Activated CD8-positive, alpha-beta T cell treated with anti-CD3 and anti-CD28 coated beads for 36 hours (primary cell): Measurements from ENCODE around the gene WNT3. TPM values are rescaled to one million over a fixed set of nuclear protein-coding genes. Genes with fewer than 3 reads are reported as not detected.
"Not testable (repeated sequence)": the region's sequence is repeated elsewhere in the genome, so short reads cannot be mapped to it uniquely, and the experiment has no call there.

Experiments
- ATAC-seq: fragments of 200-7000 bp; cut with Tn5 transposase; one replicate; pipeline ENCODE4 v1.10.0; 2021; ENCODE audit warnings: mild to moderate bottlenecking, moderate library complexity
- CTCF ChIA-PET: fragments of 350-600 bp; sonication (Branson Sonifier 250); formaldehyde crosslinking; loops from one replicate; lab custom pipeline; 2021; ENCODE audit warnings: antibody characterized with exemption; lab: Charles Lee
- POLR2A ChIA-PET: fragments of 350-600 bp; sonication (Branson Sonifier 250); formaldehyde crosslinking; loops from one replicate; lab custom pipeline; 2021; ENCODE audit warnings: antibody characterized with exemption; lab: Charles Lee
- DNase-seq: peaks from one replicate; pipeline ENCODE4 v3.0.0-alpha.2; 2020
- H3K27ac Mint-ChIP-seq: one replicate; pipeline ENCODE4 v1.8.0; 2021; ENCODE audit warnings: mild to moderate bottlenecking, mixed read lengths
- H3K27me3 Mint-ChIP-seq: one replicate; pipeline ENCODE4 v1.8.0; 2021; ENCODE audit warnings: mixed read lengths
- H3K36me3 Mint-ChIP-seq: one replicate; pipeline ENCODE4 v1.8.0; 2021; ENCODE audit warnings: low read depth, mixed read lengths
- H3K4me1 Mint-ChIP-seq: one replicate; pipeline ENCODE4 v1.8.0; 2021; ENCODE audit warnings: low read depth, mixed read lengths
- H3K4me3 Mint-ChIP-seq: one replicate; pipeline ENCODE4 v1.8.0; 2021; ENCODE audit warnings: mild to moderate bottlenecking, moderate library complexity, mixed read lengths
- H3K9me3 Mint-ChIP-seq: one replicate; pipeline ENCODE4 v1.8.0; 2021; ENCODE audit warnings: mixed read lengths
- intact Hi-C: fragments of 100-400 bp; cut with micrococcal nuclease; formaldehyde crosslinking; loops from one replicate; pipeline ENCODE4 v1.10.0; 2022
- total RNA-seq, 2 experiments: library from RNA; stranded (reverse); gene quantifications; one replicate each; pipeline ENCODE4 v1.2.3, GENCODE V29; 2021
- TF ChIP-seq, protein P1 (sequence below): fragments of 200-600 bp; IDR thresholded peaks from one replicate; pipeline ENCODE4 v1.8.0; 2022; ENCODE audit warnings: antibody characterized with exemption, mild to moderate bottlenecking

WNT3 gene
- total RNA-seq, 2 experiments from 2014 or later, result 0.09 TPM; not detected in 1

DNA sequence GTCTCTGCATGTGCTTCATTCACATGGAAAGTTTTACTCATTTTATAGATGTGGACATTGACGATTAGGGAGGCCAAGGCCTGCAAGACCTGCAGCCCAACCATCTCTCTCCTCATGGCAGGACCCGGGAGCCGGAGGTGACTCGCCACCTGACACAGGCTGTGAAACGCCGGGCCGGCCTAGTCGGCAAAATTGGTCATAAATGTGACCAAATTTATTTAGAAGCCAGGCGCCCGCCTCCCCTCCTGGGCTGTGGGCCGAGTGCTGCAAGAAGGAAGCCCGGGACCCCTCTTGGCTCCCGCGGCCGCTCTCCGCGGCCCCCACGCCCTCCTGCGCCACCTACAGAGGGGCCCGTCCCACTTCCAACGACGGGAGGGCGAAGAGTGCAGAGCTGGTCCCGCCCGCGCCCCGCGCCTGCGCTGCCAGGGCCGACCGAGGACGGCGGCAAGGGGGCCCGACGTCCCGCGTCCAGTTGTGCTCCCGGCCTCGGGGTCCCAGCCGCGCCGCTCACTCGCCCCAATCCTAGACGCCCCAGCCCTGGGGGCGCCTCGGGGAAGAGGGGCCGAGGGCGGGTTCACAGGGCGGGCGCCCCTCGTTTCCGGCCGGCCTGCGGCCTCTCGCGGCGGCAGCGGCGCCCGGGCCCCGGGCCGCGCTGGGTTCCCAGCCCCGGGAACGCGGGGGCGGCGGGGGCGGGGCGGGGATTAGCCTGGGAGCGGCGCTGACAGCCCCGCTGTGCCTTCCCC lies 47.5 kb downstream of the WNT3 start:
- peak; percentile 43 for DNase-seq
- Mint-ChIP-seq H3K36me3 (no peaks in the 10 kb centered on the region), H3K27ac (no peak overlapping the region), H3K27me3 (peaks cover 32% of the 10 kb centered on the region), H3K4me1 (peaks cover 19% of the 10 kb centered on the region), H3K9me3 (no peaks in the 10 kb centered on the region), H3K4me3 (peak overlapping the region; percentile 53)
- ChIA-PET CTCF (no interaction called here), POLR2A (no interaction called here)
- intact Hi-C loops, result no loop called here
- TF ChIP-seq, protein P1, sequence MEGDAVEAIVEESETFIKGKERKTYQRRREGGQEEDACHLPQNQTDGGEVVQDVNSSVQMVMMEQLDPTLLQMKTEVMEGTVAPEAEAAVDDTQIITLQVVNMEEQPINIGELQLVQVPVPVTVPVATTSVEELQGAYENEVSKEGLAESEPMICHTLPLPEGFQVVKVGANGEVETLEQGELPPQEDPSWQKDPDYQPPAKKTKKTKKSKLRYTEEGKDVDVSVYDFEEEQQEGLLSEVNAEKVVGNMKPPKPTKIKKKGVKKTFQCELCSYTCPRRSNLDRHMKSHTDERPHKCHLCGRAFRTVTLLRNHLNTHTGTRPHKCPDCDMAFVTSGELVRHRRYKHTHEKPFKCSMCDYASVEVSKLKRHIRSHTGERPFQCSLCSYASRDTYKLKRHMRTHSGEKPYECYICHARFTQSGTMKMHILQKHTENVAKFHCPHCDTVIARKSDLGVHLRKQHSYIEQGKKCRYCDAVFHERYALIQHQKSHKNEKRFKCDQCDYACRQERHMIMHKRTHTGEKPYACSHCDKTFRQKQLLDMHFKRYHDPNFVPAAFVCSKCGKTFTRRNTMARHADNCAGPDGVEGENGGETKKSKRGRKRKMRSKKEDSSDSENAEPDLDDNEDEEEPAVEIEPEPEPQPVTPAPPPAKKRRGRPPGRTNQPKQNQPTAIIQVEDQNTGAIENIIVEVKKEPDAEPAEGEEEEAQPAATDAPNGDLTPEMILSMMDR, result no peak
- ATAC-seq, result peak; percentile 57

DNA sequence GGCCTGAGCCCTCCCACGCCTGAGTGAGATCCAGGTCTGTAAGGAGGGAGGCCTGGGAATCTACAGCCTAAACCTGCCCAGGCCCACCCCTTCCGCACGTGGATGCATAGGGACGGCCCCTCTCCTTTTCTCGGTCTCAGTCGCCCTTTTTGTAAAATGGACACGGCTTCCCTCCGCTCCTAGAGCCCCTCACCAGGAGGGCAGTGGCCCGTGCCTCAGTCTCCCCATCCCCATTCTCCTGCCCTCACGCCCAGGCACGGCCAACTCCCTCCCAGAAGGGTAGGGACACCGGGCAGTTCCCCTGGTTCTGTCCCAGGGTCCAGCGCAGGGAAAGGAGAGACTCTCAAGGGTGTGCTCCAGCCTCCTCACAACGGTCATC lies 48.1 kb downstream of the WNT3 start:
- Mint-ChIP-seq H3K27ac (no peak overlapping the region), H3K4me3 (peak overlapping the region; percentile 53), H3K4me1 (peaks cover 19% of the 10 kb centered on the region), H3K27me3 (peaks cover 32% of the 10 kb centered on the region), H3K36me3 (no peaks in the 10 kb centered on the region), H3K9me3 (no peaks in the 10 kb centered on the region)
- intact Hi-C loops, result no loop called here
- ChIA-PET CTCF (interaction anchor here (1.0 kb wide), 1 partner anchor 65 kb away, joined by 3 read pairs; no protein-coding TSS in a partner anchor), POLR2A (no interaction called here)
- no peak for DNase-seq
- ATAC-seq, result no peak
- TF ChIP-seq, protein P1, result no peak

DNA sequence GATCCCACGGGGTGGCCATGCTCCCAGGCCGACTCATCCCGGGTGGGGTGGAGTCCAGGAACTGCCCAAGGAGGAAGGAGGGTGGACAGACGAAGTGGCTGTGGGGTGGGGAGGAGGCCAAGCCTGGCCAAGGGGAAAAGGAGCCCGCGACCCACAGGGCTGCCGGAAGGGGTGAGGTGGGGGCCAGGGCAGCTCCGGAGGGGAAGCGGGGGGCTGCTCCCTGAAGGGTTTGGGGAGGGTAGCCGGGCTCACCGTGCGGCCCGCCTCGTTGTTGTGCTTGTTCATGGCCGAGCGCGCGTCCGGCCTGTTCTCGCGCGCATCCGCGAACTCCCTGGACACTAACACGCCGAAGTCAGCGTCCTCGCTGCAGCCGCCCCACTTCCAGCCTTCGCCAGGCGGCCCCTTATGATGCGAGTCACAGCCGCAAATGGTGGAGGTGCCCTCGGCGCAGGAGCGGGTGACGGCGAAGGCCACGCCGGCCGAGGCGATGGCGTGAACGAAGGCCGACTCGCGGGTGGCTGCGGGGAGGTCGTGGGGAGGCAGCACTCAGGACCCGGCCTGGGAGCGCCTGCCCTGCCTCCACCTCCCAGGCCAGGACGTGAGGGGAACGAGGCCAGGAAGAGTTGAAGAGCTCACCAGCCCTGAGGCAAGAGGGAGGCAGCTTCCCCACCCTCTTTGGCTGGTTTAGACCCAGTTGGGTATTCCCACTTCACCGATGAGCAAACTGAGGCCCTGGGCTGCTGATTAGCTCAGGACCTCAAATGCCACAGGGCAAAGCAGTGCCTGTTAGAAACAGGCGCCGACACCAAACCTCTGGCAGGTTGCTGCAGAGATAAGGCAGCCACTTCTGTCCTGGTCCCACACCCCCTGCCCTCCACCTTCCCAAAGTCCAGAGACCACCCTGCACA lies 48.7 kb downstream of the WNT3 start:
- H3K4me3 Mint-ChIP-seq, result peak overlapping the region; percentile 53
- intact Hi-C loops, result no loop called here
- H3K4me1 Mint-ChIP-seq, result peaks cover 19% of the 10 kb centered on the region
- CTCF ChIA-PET, result interaction anchor here (1.0 kb wide), 1 partner anchor 66 kb away, joined by 3 read pairs; no protein-coding TSS in a partner anchor
- H3K36me3 Mint-ChIP-seq, result no peaks in the 10 kb centered on the region
- DNase-seq (peak; percentile 30), ATAC-seq (peak; percentile 20)
- POLR2A ChIA-PET, result no interaction called here
- TF ChIP-seq, protein P1, result no peak
- H3K27ac Mint-ChIP-seq, result no peak overlapping the region
- no peaks in the 10 kb centered on the region for H3K9me3 Mint-ChIP-seq
- peaks cover 32% of the 10 kb centered on the region for H3K27me3 Mint-ChIP-seq

DNA sequence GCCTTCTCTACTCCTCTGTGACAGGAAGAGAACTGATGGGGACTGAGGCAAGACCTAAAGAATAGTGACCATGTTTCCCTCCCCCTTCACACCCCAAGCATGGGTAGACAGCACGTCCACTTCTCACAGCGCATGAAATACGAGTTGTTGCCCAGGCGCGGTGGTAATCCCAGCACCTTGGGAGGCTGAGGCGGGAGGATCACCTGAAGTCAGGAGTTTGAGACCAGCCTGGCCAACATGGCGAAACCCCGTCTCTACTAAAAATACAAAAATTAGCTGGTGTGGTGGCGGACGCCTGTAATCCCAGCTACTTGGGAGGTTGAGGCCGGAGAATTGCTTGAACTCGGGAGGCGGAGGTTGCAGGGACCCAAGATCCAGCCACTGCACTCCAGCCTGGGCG lies 49.6 kb downstream of the WNT3 start:
- DNase-seq, H3K36me3 Mint-ChIP-seq, POLR2A ChIA-PET, H3K4me3 Mint-ChIP-seq, CTCF ChIA-PET, intact Hi-C loops, H3K27ac Mint-ChIP-seq, H3K9me3 Mint-ChIP-seq, ATAC-seq: not testable (repeated sequence)
- Mint-ChIP-seq H3K27me3 (peaks cover 26% of the 10 kb centered on the region), H3K4me1 (peaks cover 19% of the 10 kb centered on the region)

DNA sequence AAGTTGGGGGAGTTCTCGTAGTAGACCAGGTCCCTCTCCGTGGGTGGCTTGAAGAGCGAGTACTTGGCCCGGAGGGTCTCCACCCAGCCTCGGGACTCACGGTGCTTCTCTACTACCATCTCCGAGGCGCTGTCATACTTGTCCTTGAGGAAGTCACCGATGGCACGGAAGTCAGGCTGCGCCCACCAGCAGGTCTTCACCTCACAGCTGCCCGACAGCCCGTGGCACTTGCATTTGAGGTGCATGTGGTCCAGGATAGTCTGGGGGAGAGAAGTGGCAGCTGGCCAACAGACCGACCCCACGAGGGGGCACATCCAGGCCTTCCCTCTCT lies 50.0 kb downstream of the WNT3 start:
- no peak for ATAC-seq

More for the DNA sequence above, 50.0 kb downstream of the WNT3 start:
- TF ChIP-seq, protein P1, result no peak
- Mint-ChIP-seq H3K36me3 (no peaks in the 10 kb centered on the region), H3K9me3 (no peaks in the 10 kb centered on the region), H3K4me3 (no peak overlapping the region), H3K4me1 (peaks cover 19% of the 10 kb centered on the region), H3K27me3 (peaks cover 23% of the 10 kb centered on the region), H3K27ac (no peak overlapping the region)
- DNase-seq, result no peak
- intact Hi-C loops, result no loop called here
- CTCF ChIA-PET, result no interaction called here
- POLR2A ChIA-PET, result no interaction called here
